Ovary (tissue), 9 donors: ENCODE measurements around the gene EXOC7. TPM values are rescaled to one million over a fixed set of nuclear protein-coding genes. Genes with fewer than 3 reads are reported as not detected.

ENCODE experiments used
- DNase-seq, 5 donors: peaks; one replicate each; pipeline ENCODE4 v3.0.0-alpha.2; 2019 to 2020
- H3K27ac ChIP-seq, 2 donors: fragments of 200-600 bp; one replicate each; pipeline versions ENCODE4 v1.5.1 to v1.8.0; 2019 to 2022
- H3K27me3 ChIP-seq: fragments of 200-600 bp; one replicate; pipeline ENCODE4 v1.8.0; 2022
- H3K36me3 ChIP-seq: fragments of 200-600 bp; sonication (generic); one replicate; pipeline ENCODE4 v1.5.1; 2019
- H3K4me1 ChIP-seq: one replicate; pipeline ENCODE4 v1.8.1; 2013; ENCODE audit warnings: mild to moderate bottlenecking, moderate library complexity; ENCODE audit not compliant: insufficient read depth
- H3K4me3 ChIP-seq: fragments of 200-600 bp; sonication (generic); one replicate; pipeline ENCODE4 v1.5.1; 2017
- H3K9me3 ChIP-seq, 2 donors: fragments of 200-600 bp in 1 of 2; sonication (generic) in 1 of 2; one replicate each; pipeline versions ENCODE4 v1.5.1 to v1.8.1; 2013 to 2019; ENCODE audit warnings: mild to moderate bottlenecking in 1 of 2, moderate library complexity in 1 of 2
- EP300 ChIP-seq: sonication (generic); formaldehyde crosslinking; IDR thresholded peaks from one replicate; pipeline ENCODE4 v1.6.1; 2017; ENCODE audit warnings: antibody characterized with exemption
- POLR2A ChIP-seq: fragments of 450-650 bp; IDR thresholded peaks from one replicate; pipeline ENCODE4 v1.6.1; 2017; ENCODE audit warnings: antibody characterized with exemption, mild to moderate bottlenecking, moderate library complexity
- WGBS, 3 donors: extraction: QIAGEN DNeasy Blood & Tissue Kit in 1 of 3; methylation state at CpG; one replicate each; pipeline versions ENCODE4 v1.1.5 to v1.1.7; 2013 to 2017; 5-methylcytosine and 5-hydroxymethylcytosine counted together
- intact Hi-C, 4 donors: fragments of 100-400 bp; cut with DNase I; formaldehyde crosslinking; loops; one replicate each; pipeline versions ENCODE4 v1.11.0 to v1.15.1; 2022 to 2023
- polyA plus RNA-seq, 2 donors: library from polyadenylated mRNA; stranded (reverse); fragments of 200-250 nt in 1 of 2; fragments of 350-450 nt in 1 of 2; fragmentation: Illumina TruSeq in 1 of 2; extraction: RNeasy Lipid Tissue Mini Kit (QIAGEN cat#74804) in 1 of 2; gene quantifications; one replicate each; pipeline ENCODE4 v1.2.3, GENCODE V29; 2013 to 2014
- total RNA-seq, 7 donors: library from RNA; depleted of rRNA in 2 of 7; stranded (reverse); fragments of >200 nt in 2 of 7; fragmentation: NEBNext Ultra II Directional in 3 of 7; extraction: Animal tissue kit (Norgen Biotek cat#: 25700) in 3 of 7; gene quantifications; one replicate each; pipeline versions ENCODE4 v1.1.0 to v1.2.4, GENCODE V29; 2016 to 2023
- TF ChIP-seq, protein P1 (sequence below), 3 donors: fragments of 450-650 bp in 2 of 3; fragments of 200-600 bp in 1 of 3; IDR thresholded peaks; one replicate each; pipeline versions ENCODE4 v1.5.1 to v1.8.0; 2016 to 2022; ENCODE audit warnings: antibody characterized with exemption in 3 of 3, mild to moderate bottlenecking in 1 of 3
- donor health status: DM: no; HTN: no; CAD: no; lungs with moderate emphysema.
- donor health status: DM: no; HTN: no; CAD: no.
- donor health status: Bipolar disorder and iron deficiency.
- donor health status: DM: yes; HTN: yes; CAD: no.
- donor health status: DM: no; HTN: no; CAD: no.
- donor health status: DM: yes; HTN: yes; CAD: no.

The EXOC7 gene
- total and polyA plus RNA-seq, 9 donors: 46.9 to 121 (median 114) TPM

DNA sequence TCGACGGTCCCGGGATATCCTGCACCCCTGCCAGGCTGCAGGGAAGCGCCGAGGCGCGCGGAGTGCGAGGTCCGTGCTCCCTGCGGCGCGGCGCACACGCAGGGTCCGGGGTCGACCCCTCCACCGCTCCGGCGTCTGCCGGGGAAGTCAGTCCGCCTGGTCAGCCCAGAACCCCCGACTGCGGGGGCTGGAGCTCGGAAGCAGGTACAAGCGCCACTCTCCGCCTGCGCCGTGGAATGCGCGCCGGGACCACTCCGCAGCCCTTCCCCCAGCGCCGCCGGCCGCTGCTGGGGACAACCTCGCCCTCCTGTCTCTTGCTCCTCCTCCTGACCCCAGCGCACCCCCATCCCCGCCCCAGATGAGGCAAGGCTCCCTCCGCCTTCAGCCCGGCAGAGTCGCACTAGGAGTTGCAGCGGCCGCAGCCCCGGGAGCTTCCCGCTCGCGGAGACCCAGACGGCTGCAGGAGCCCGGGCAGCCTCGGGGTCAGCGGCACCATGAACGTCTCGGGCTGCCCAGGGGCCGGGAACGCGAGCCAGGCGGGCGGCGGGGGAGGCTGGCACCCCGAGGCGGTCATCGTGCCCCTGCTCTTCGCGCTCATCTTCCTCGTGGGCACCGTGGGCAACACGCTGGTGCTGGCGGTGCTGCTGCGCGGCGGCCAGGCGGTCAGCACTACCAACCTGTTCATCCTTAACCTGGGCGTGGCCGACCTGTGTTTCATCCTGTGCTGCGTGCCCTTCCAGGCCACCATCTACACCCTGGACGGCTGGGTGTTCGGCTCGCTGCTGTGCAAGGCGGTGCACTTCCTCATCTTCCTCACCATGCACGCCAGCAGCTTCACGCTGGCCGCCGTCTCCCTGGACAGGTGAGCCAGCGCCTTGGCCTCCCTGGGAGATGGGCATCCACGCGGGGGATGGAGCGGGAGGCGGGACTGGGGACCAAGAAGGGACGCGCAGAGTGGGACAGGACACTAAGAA, 28.9 kb downstream of the EXOC7 start, which contains the start of gene GALR2:
Gene GALR2 (plus strand): TSS at position 392 of the 974 bp plus-strand sequence. CDS start 103 bp downstream, at position 495.
- no peaks in the 10 kb centered on the region for H3K9me3 ChIP-seq
- H3K4me1 ChIP-seq: peaks cover 24% of the 10 kb centered on the region
- intact Hi-C loops: no loop called here
- 1 to 5% (median 2%) methylated on average over 49 to 92 of the region's 92 CpGs for WGBS, 3 donors
- H3K4me3 ChIP-seq: no peak within 1 kb of the TSS
- TF ChIP-seq EP300 (no peak), POLR2A (no peak)
- TF ChIP-seq, protein P1, sequence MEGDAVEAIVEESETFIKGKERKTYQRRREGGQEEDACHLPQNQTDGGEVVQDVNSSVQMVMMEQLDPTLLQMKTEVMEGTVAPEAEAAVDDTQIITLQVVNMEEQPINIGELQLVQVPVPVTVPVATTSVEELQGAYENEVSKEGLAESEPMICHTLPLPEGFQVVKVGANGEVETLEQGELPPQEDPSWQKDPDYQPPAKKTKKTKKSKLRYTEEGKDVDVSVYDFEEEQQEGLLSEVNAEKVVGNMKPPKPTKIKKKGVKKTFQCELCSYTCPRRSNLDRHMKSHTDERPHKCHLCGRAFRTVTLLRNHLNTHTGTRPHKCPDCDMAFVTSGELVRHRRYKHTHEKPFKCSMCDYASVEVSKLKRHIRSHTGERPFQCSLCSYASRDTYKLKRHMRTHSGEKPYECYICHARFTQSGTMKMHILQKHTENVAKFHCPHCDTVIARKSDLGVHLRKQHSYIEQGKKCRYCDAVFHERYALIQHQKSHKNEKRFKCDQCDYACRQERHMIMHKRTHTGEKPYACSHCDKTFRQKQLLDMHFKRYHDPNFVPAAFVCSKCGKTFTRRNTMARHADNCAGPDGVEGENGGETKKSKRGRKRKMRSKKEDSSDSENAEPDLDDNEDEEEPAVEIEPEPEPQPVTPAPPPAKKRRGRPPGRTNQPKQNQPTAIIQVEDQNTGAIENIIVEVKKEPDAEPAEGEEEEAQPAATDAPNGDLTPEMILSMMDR (IDR thresholded peaks at IDR 0.05): no peak
- DNase-seq: no peak
- peaks cover 11% of the 10 kb centered on the region for H3K27me3 ChIP-seq
- H3K27ac ChIP-seq: no peak within 1 kb of the TSS
- H3K36me3 ChIP-seq: no peaks in the 10 kb centered on the region

GRCh38 chr17:76072148-76072858, 31.3 kb downstream of the EXOC7 start, which contains the start of gene SRP68:
Gene SRP68 (minus strand): TSS chr17:76072517. CDS start chr17:76072491, 26 bp downstream.
- peaks cover 11% of the 10 kb centered on the region for H3K27me3 ChIP-seq
- no peaks in the 10 kb centered on the region for H3K36me3 ChIP-seq
- H3K9me3 ChIP-seq: no peaks in the 10 kb centered on the region
- WGBS, 3 donors: 0 to 1% (median 1%) methylated on average over 54 to 57 of the region's 57 CpGs
- H3K27ac ChIP-seq: peak within 1 kb of the TSS in 1 of 2 donors; percentile 41
- intact Hi-C loops: no loop called here
- peak; percentile 85 to 92 (median 88) for DNase-seq
- TF ChIP-seq POLR2A: peak; percentile 64
- TF ChIP-seq EP300: no peak
- TF ChIP-seq, protein P1 (IDR thresholded peaks at IDR 0.05): peak in 1 of 3 donors; percentile 12
- peaks cover 18% of the 10 kb centered on the region for H3K4me1 ChIP-seq
- peak within 1 kb of the TSS; percentile 72 for H3K4me3 ChIP-seq

GRCh38 chr17:76071531-76072147, 31.9 kb downstream of the EXOC7 start:
- peaks cover 18% of the 10 kb centered on the region for H3K4me1 ChIP-seq

More at GRCh38 chr17:76071531-76072147, 31.9 kb downstream of the EXOC7 start:
- 3 to 10% (median 5%) methylated on average over 15 of the region's 15 CpGs for WGBS, 3 donors
- Histone ChIP-seq H3K27ac (no peak overlapping the region), H3K4me3 (peak overlapping the region; percentile 72), H3K9me3 (no peaks in the 10 kb centered on the region), H3K36me3 (no peaks in the 10 kb centered on the region), H3K27me3 (peaks cover 11% of the 10 kb centered on the region)
- intact Hi-C loops: no loop called here
- TF ChIP-seq EP300 (no peak), POLR2A (no peak)
- TF ChIP-seq, protein P1 (IDR thresholded peaks at IDR 0.05): no peak
- no peak for DNase-seq
